Femur (tissue), 1 donor: Measurements from ENCODE around the gene EMC1.

Experiments used
- DNase-seq: peaks from one replicate; pipeline ENCODE4 v3.0.0-alpha.2; 2017

Gene EMC1

GRCh38 chr1:19213580-19213979, 37.7 kb downstream of the EMC1 start:
- DNase-seq, result no peak

GRCh38 chr1:19212167-19212566, 39.2 kb downstream of the EMC1 start:
- no peak for DNase-seq

- no peak for DNase-seq
Measured at GRCh38 chr1:19210772-19211549, 40.4 kb downstream of the EMC1 start.

GRCh38 chr1:19209990-19210771, 41.1 kb downstream of the EMC1 start, which contains the start of gene UBR4:
TSS of gene UBR4 (minus strand) at chr1:19210266. CDS start at chr1:19210248, 18 bp downstream.
- peak; percentile 96 for DNase-seq

GRCh38 chr1:19209439-19209989, 41.8 kb downstream of the EMC1 start:
- DNase-seq, result peak; percentile 58

- no peak for DNase-seq
Measured at GRCh38 chr1:19208710-19209438, 42.5 kb downstream of the EMC1 start.

- no peak for DNase-seq
Measured at GRCh38 chr1:19206947-19207346, 44.4 kb downstream of the EMC1 start.

GRCh38 chr1:19205845-19206244, 45.5 kb downstream of the EMC1 start:
- DNase-seq, result no peak

GRCh38 chr1:19205403-19205802, 45.9 kb downstream of the EMC1 start:
- DNase-seq, result no peak

- DNase-seq, result no peak
Measured at GRCh38 chr1:19204446-19205266, 46.7 kb downstream of the EMC1 start.

- DNase-seq, result no peak
Measured at GRCh38 chr1:19203440-19203839, 47.9 kb downstream of the EMC1 start.

- DNase-seq, result no peak
Measured at GRCh38 chr1:19202396-19202795, 48.9 kb downstream of the EMC1 start.

- no peak for DNase-seq
Measured at GRCh38 chr1:19199969-19200604, 51.2 kb downstream of the EMC1 start.

- DNase-seq, result no peak
Measured at GRCh38 chr1:19199329-19199968, 51.9 kb downstream of the EMC1 start.

- no peak for DNase-seq
Measured at GRCh38 chr1:19198820-19199219, 52.5 kb downstream of the EMC1 start.

- no peak for DNase-seq
Measured at GRCh38 chr1:19197845-19198244, 53.5 kb downstream of the EMC1 start.

- DNase-seq, result no peak
Measured at GRCh38 chr1:19196331-19196730, 55.0 kb downstream of the EMC1 start.

- no peak for DNase-seq
Measured at GRCh38 chr1:19193004-19193403, 58.3 kb downstream of the EMC1 start.

- DNase-seq, result no peak
Measured at GRCh38 chr1:19191811-19192210, 59.5 kb downstream of the EMC1 start.

GRCh38 chr1:19190468-19190867, 60.9 kb downstream of the EMC1 start:
- DNase-seq, result no peak

GRCh38 chr1:19189270-19189669, 62.1 kb downstream of the EMC1 start:
- DNase-seq, result no peak
